Measurements from ENCODE around the gene INTS12.

INTS12 gene

GRCh38 chr4:105661028-105661427 lies 47.5 kb downstream of the INTS12 start:
- TF ChIP-seq CTCF (IDR thresholded peaks at IDR 0.05; ENCODE audit: insufficient read depth, low read depth, low read length, missing control alignments) = no peak
- DNase-seq (ENCODE audit: low read depth) = peak; percentile 31
- no peak overlapping the region for H3K4me3 ChIP-seq (ENCODE audit: low read length)

- DNase-seq (ENCODE audit: low read depth) = no peak
- TF ChIP-seq CTCF (IDR thresholded peaks at IDR 0.05; ENCODE audit: insufficient read depth, low read depth, low read length, missing control alignments) = no peak
- H3K4me3 ChIP-seq (ENCODE audit: low read length) = no peak overlapping the region
These were observed 49.3 kb downstream of the INTS12 start for GRCh38 chr4:105659190-105659589.

DNA sequence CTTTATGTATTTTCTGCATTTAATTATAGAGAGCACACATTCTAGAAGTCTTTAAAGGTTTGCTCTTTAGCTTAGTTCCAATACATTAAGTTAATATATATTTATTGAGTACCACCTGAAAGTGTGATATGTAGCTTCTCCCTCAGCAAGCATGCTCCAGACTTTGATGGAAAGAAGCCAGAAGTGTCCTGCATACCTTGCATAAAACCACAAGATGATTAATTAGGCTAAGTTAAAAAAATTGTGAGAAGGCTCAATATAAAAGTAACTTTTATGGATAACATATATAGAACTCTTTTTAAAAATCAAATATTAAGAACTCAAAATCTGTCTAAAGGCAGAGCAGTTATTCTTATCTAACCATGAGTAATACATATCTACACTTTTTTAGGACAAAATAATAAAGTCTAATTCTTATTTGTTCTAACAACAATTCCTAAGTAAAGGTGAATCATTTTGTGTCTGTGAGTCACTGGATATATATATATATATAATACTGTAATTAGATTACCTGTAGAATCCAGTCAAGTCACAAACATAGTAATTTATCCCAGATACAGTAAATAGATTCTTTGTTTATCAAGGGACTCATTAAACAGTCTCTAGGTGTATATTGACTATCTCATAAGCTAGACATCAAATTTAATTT lies 51.2 kb downstream of the INTS12 start:
- no peak overlapping the region for H3K4me3 ChIP-seq (ENCODE audit: low read length)

GRCh38 chr4:105652286-105652888 lies 56.1 kb downstream of the INTS12 start:
- TF ChIP-seq CTCF (IDR thresholded peaks at IDR 0.05; ENCODE audit: insufficient read depth, low read depth, low read length, missing control alignments) = no peak
- DNase-seq (ENCODE audit: low read depth) = no peak
- no peak overlapping the region for H3K4me3 ChIP-seq (ENCODE audit: low read length)

More for the DNA sequence above, 51.2 kb downstream of the INTS12 start:
- no peak for TF ChIP-seq CTCF (IDR thresholded peaks at IDR 0.05; ENCODE audit: insufficient read depth, low read depth, low read length, missing control alignments)
- DNase-seq (ENCODE audit: low read depth) = peak; percentile 77

GRCh38 chr4:105651884-105652283 lies 56.6 kb downstream of the INTS12 start:
- H3K4me3 ChIP-seq (ENCODE audit: low read length) = no peak overlapping the region
- no peak for DNase-seq (ENCODE audit: low read depth)
- no peak for TF ChIP-seq CTCF (IDR thresholded peaks at IDR 0.05; ENCODE audit: insufficient read depth, low read depth, low read length, missing control alignments)

DNA sequence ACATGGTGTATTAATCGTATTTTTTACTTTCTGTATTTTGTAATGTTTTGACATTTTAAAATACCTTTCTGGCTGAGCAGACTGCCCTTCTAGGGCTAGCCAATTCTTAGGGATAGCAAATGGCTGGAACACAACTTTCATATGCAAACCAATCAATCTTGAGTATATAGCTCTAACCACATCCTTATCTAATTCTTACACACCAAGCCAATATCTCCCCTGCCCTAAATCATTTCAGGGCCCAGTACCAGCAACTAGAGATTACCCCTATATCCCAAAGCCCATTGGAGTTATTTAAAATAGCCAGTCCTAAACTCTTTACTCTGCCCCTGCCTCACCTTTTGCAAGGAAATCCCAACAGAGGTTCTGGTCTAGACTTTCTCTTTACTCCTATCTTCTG lies 58.3 kb downstream of the INTS12 start:
- DNase-seq (ENCODE audit: low read depth) = no peak
- H3K4me3 ChIP-seq (ENCODE audit: low read length) = no peak overlapping the region
- TF ChIP-seq CTCF (IDR thresholded peaks at IDR 0.05; ENCODE audit: insufficient read depth, low read depth, low read length, missing control alignments) = no peak

DNA sequence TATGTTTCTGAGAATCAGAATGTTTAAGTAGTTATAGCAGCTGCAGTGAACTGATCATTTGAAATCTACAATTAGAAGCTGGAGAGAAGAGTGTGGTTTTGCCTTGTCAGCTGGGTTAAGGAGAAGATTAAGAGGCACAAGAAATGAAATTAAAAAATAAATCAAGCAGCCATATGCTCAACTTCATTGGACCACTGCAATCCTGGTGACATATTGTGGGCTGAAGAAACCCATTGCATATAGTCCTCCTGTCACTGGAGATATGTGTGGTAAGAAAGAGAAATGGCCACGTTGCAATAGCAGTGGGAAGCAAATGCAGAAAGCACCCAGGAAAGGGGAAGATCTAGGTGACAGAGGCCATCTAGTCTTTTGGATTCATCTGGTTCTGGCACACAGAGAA lies 63.0 kb downstream of the INTS12 start:
- no peak overlapping the region for H3K4me3 ChIP-seq (ENCODE audit: low read length)
- no peak for TF ChIP-seq CTCF (IDR thresholded peaks at IDR 0.05; ENCODE audit: insufficient read depth, low read depth, low read length, missing control alignments)
- no peak for DNase-seq (ENCODE audit: low read depth)

All from epithelial cell of esophagus (primary cell).